SK-N-SH treated with all-trans-retinoic acid at 6 μM for 48 hours (cell line): ENCODE data around the gene HIVEP3.

Source experiments
- ATAC-seq: fragments of 200-7000 bp; cut with Tn5 transposase; 3 replicates; pipeline ENCODE4 v1.9.1; 2020; ENCODE audit warnings: mild to moderate bottlenecking, moderate library complexity
- BACH2 ChIP-seq: fragments of 250-450 bp; sonication (Bioruptor Pico); IDR thresholded peaks from 2 replicates; pipeline ENCODE4 v1.9.0; 2021; ENCODE audit warnings: mild to moderate bottlenecking, borderline replicate concordance
- CSDC2 ChIP-seq: fragments of 250-450 bp; sonication (Bioruptor Pico); IDR thresholded peaks from 2 replicates; pipeline ENCODE4 v1.5.0; 2020; ENCODE audit warnings: mild to moderate bottlenecking, moderate library complexity
- ESRRG ChIP-seq: fragments of 250-450 bp; sonication (Bioruptor Pico); IDR thresholded peaks from 2 replicates; pipeline ENCODE4 v1.6.1; 2021; ENCODE audit warnings: mild to moderate bottlenecking
- GLIS3 ChIP-seq: fragments of 250-450 bp; sonication (Bioruptor Pico); IDR thresholded peaks from 2 replicates; pipeline ENCODE4 v1.5.0; 2020; ENCODE audit warnings: mild to moderate bottlenecking, moderate library complexity
- ISL1 ChIP-seq: fragments of 250-450 bp; sonication (Bioruptor Pico); IDR thresholded peaks from 2 replicates; pipeline ENCODE4 v2.1.2; 2022; ENCODE audit warnings: mild to moderate bottlenecking, moderate library complexity
- OSR1 ChIP-seq: fragments of 250-450 bp; sonication (Bioruptor Pico); IDR thresholded peaks from 2 replicates; pipeline ENCODE4 v1.8.0; 2022; ENCODE audit warnings: moderate library complexity, mild to moderate bottlenecking, inconsistent platforms
- PPARA ChIP-seq: fragments of 250-450 bp; sonication (Bioruptor Pico); IDR thresholded peaks from 2 replicates; pipeline ENCODE4 v1.5.0; 2020; ENCODE audit warnings: mild to moderate bottlenecking, borderline replicate concordance
- RARB ChIP-seq: fragments of 250-450 bp; sonication (Bioruptor Pico); IDR thresholded peaks from 2 replicates; pipeline ENCODE4 v1.8.0; 2021; ENCODE audit warnings: mild to moderate bottlenecking, moderate library complexity
- SNAI2 ChIP-seq: fragments of 250-450 bp; sonication (Bioruptor Pico); IDR thresholded peaks from 2 replicates; pipeline ENCODE4 v1.5.0; 2020; ENCODE audit warnings: mild to moderate bottlenecking, moderate library complexity
- TCF4 ChIP-seq: fragments of 250-450 bp; sonication (Bioruptor Pico); IDR thresholded peaks from 2 replicates; pipeline ENCODE4 v1.8.0; 2021; ENCODE audit warnings: mild to moderate bottlenecking, moderate library complexity, borderline replicate concordance
- TOX ChIP-seq: fragments of 250-450 bp; sonication (Bioruptor Pico); IDR thresholded peaks from 2 replicates; pipeline ENCODE4 v1.8.0; 2021; ENCODE audit warnings: mild to moderate bottlenecking, moderate library complexity, borderline replicate concordance
- ZC3H10 ChIP-seq: fragments of 250-450 bp; sonication (Bioruptor Pico); IDR thresholded peaks from 2 replicates; pipeline ENCODE4 v1.5.1; 2021; ENCODE audit warnings: mild to moderate bottlenecking, moderate library complexity
- ZFP3 ChIP-seq: fragments of 250-450 bp; sonication (Bioruptor Pico); IDR thresholded peaks from 2 replicates; pipeline ENCODE4 v1.5.0; 2020; ENCODE audit warnings: mild to moderate bottlenecking, moderate library complexity
- ZFP30 ChIP-seq: fragments of 450-650 bp; formaldehyde crosslinking; IDR thresholded peaks from 2 replicates; pipeline ENCODE4 v1.5.0; 2022; ENCODE audit warnings: mild to moderate bottlenecking, moderate library complexity
- ZNF565 ChIP-seq: fragments of 450-650 bp; formaldehyde crosslinking; conservative IDR thresholded peaks from 2 replicates; pipeline ENCODE4 v1.5.0; 2020; ENCODE audit warnings: low read depth, mild to moderate bottlenecking, moderate library complexity
- ZNF70 ChIP-seq: fragments of 450-650 bp; formaldehyde crosslinking; IDR thresholded peaks from 2 replicates; pipeline ENCODE4 v1.5.0; 2020; ENCODE audit warnings: mild to moderate bottlenecking, moderate library complexity
- TF ChIP-seq, protein P1 (sequence below): fragments of 250-450 bp; sonication (Bioruptor Pico); IDR thresholded peaks from 2 replicates; pipeline ENCODE4 v1.5.1; 2021; ENCODE audit warnings: mild to moderate bottlenecking, moderate library complexity
- TF ChIP-seq, protein P2 (sequence below): fragments of 250-450 bp; sonication (Bioruptor Pico); IDR thresholded peaks from 2 replicates; pipeline ENCODE4 v1.5.1; 2020; ENCODE audit warnings: low read depth, mild to moderate bottlenecking, moderate library complexity
- TF ChIP-seq, protein P3 (sequence below): fragments of 250-450 bp; sonication (Bioruptor Pico); IDR thresholded peaks from 2 replicates; pipeline ENCODE4 v1.8.0; 2020; ENCODE audit warnings: mild to moderate bottlenecking, moderate library complexity, borderline replicate concordance
- TF ChIP-seq, protein P4 (sequence below): fragments of 250-450 bp; sonication (Bioruptor Pico); IDR thresholded peaks from 2 replicates; pipeline ENCODE4 v1.5.0; 2020; ENCODE audit warnings: mild to moderate bottlenecking, moderate library complexity
- TF ChIP-seq, protein P5 (sequence below): fragments of 250-450 bp; sonication (Bioruptor Pico); IDR thresholded peaks from 2 replicates; pipeline ENCODE4 v1.8.0; 2021; ENCODE audit warnings: low read depth, mild to moderate bottlenecking, moderate library complexity, borderline replicate concordance

HIVEP3 gene

DNA sequence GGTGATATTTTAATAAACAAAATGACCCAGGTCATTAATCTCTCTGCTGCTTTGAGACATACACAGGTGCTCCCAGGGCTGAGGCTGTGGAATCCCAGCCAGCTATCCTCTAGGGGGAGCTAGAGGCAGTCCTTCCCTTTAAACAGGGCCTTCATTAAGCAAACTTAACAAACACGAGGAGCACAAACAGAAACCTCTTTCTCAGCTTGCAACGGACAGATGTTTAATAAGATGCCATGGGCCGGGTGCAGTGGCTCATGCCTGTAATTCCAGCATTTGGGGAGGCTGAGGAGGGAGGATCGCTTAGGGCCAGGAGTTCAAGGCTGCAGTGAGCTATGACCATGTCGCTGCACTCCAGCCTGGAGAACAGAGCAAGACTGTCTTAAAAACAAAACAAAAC is 106.7 kb downstream of the HIVEP3 start (continued):
- TF ChIP-seq, protein P1, sequence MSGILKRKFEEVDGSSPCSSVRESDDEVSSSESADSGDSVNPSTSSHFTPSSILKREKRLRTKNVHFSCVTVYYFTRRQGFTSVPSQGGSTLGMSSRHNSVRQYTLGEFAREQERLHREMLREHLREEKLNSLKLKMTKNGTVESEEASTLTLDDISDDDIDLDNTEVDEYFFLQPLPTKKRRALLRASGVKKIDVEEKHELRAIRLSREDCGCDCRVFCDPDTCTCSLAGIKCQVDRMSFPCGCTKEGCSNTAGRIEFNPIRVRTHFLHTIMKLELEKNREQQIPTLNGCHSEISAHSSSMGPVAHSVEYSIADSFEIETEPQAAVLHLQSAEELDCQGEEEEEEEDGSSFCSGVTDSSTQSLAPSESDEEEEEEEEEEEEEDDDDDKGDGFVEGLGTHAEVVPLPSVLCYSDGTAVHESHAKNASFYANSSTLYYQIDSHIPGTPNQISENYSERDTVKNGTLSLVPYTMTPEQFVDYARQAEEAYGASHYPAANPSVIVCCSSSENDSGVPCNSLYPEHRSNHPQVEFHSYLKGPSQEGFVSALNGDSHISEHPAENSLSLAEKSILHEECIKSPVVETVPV (CRISPR knock-in tag), result no peak
- TF ChIP-seq ZNF70 (CRISPR knock-in tag) (no peak), ISL1 (no peak), TCF4 (CRISPR knock-in tag) (no peak), CSDC2 (no peak), ZC3H10 (CRISPR knock-in tag) (no peak), RARB (CRISPR knock-in tag) (no peak), GLIS3 (CRISPR knock-in tag) (no peak), SNAI2 (no peak)
- TF ChIP-seq, protein P2, sequence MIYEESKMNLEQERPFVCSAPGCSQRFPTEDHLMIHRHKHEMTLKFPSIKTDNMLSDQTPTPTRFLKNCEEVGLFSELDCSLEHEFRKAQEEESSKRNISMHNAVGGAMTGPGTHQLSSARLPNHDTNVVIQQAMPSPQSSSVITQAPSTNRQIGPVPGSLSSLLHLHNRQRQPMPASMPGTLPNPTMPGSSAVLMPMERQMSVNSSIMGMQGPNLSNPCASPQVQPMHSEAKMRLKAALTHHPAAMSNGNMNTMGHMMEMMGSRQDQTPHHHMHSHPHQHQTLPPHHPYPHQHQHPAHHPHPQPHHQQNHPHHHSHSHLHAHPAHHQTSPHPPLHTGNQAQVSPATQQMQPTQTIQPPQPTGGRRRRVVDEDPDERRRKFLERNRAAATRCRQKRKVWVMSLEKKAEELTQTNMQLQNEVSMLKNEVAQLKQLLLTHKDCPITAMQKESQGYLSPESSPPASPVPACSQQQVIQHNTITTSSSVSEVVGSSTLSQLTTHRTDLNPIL (CRISPR knock-in tag), result no peak

DNA sequence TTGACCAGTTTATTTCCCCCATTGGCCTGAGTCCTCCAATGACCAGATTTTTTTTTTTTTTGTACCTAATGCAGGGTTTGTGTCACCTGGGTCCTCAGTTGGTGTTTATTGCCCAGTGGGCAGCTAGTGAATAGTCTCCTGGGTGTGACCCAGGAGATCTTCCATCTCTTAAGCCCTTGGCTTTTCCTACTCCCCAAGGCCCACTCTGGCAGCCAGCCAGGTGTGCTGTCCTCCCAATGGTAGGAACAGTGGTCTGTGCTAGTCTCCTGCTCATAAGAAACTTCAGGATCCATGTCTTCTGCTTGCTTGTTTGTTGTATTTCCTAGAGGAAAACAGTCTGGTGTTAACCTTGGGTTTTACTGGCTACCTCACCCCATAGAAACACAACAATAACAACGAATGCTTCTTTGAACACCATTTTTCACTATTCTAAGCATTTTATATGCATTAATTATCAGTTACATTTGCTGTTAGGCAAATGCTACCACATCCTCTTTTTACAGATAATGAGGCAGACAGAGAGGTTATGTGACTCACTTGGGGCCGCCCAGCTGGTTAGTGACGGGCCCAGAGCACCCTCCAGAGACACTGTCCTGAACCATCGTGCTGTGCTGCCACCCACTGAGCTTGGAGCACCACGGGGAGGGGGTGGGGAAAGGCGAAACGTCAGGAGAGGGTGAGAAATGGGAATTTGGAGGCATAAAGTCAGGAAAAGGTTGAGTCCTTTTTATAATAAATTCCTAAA is 107.5 kb downstream of the HIVEP3 start:
- no peak for TF ChIP-seq GLIS3 (CRISPR knock-in tag)
- TF ChIP-seq ZFP3 (CRISPR knock-in tag), result no peak
- TF ChIP-seq, protein P2 (CRISPR knock-in tag), result no peak
- TF ChIP-seq, protein P1 (CRISPR knock-in tag), result no peak
- no peak for TF ChIP-seq PPARA (CRISPR knock-in tag)
- TF ChIP-seq RARB (CRISPR knock-in tag), result no peak
- no peak for ATAC-seq

DNA sequence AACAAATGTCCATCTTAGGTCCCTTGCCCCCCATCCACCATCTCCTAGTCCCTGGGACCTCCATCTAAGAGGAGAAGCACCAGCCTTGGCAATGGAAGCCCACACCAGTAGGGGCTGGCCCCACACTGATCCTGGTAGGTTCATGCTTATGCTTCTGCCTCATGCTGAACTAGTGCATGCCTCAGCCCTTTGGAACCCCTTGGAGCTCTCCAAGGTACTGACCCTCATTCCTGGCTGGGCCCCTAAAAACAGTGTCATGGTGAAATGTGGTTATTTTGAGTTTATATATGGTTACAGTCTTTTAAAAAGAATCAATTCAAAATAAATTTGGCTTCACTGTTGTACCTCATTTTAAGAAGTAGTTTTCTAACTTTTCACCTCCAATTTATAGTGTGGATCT is 108.3 kb downstream of the HIVEP3 start:
- ATAC-seq, result peak; percentile 50
- TF ChIP-seq ZNF565 (CRISPR knock-in tag) (no peak), ISL1 (no peak), BACH2 (no peak)
- TF ChIP-seq, protein P3, sequence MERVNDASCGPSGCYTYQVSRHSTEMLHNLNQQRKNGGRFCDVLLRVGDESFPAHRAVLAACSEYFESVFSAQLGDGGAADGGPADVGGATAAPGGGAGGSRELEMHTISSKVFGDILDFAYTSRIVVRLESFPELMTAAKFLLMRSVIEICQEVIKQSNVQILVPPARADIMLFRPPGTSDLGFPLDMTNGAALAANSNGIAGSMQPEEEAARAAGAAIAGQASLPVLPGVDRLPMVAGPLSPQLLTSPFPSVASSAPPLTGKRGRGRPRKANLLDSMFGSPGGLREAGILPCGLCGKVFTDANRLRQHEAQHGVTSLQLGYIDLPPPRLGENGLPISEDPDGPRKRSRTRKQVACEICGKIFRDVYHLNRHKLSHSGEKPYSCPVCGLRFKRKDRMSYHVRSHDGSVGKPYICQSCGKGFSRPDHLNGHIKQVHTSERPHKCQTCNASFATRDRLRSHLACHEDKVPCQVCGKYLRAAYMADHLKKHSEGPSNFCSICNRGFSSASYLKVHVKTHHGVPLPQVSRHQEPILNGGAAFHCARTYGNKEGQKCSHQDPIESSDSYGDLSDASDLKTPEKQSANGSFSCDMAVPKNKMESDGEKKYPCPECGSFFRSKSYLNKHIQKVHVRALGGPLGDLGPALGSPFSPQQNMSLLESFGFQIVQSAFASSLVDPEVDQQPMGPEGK (CRISPR knock-in tag), result no peak

DNA sequence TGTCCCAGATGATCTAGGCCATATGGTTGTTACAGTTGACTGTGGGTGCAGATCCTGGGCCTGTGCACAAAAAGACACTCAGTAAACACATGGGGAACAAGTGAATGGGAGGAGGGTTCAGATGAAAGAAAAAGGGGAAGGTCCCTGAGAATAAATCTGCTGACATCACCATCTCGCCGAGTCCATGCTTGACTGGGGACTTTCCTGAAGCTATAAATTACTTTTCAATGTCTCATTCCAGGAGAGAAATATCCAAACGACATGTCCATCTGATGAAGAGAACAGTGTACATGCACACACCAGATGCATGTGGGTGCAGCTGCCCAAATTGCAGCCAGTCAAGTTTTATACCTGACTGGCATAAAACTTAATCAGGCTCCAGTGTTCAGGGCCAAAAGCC is 109.0 kb downstream of the HIVEP3 start:
- ATAC-seq, result no peak
- TF ChIP-seq CSDC2 (no peak), PPARA (CRISPR knock-in tag) (no peak), ZFP3 (CRISPR knock-in tag) (no peak), BACH2 (no peak), ZFP30 (CRISPR knock-in tag) (no peak), ESRRG (CRISPR knock-in tag) (no peak), OSR1 (CRISPR knock-in tag) (no peak), GLIS3 (CRISPR knock-in tag) (no peak), TOX (no peak), ZC3H10 (CRISPR knock-in tag) (no peak)
- TF ChIP-seq, protein P4, sequence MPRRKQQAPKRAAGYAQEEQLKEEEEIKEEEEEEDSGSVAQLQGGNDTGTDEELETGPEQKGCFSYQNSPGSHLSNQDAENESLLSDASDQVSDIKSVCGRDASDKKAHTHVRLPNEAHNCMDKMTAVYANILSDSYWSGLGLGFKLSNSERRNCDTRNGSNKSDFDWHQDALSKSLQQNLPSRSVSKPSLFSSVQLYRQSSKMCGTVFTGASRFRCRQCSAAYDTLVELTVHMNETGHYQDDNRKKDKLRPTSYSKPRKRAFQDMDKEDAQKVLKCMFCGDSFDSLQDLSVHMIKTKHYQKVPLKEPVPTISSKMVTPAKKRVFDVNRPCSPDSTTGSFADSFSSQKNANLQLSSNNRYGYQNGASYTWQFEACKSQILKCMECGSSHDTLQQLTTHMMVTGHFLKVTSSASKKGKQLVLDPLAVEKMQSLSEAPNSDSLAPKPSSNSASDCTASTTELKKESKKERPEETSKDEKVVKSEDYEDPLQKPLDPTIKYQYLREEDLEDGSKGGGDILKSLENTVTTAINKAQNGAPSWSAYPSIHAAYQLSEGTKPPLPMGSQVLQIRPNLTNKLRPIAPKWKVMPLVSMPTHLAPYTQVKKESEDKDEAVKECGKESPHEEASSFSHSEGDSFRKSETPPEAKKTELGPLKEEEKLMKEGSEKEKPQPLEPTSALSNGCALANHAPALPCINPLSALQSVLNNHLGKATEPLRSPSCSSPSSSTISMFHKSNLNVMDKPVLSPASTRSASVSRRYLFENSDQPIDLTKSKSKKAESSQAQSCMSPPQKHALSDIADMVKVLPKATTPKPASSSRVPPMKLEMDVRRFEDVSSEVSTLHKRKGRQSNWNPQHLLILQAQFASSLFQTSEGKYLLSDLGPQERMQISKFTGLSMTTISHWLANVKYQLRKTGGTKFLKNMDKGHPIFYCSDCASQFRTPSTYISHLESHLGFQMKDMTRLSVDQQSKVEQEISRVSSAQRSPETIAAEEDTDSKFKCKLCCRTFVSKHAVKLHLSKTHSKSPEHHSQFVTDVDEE (CRISPR knock-in tag), result no peak
- TF ChIP-seq, protein P5, sequence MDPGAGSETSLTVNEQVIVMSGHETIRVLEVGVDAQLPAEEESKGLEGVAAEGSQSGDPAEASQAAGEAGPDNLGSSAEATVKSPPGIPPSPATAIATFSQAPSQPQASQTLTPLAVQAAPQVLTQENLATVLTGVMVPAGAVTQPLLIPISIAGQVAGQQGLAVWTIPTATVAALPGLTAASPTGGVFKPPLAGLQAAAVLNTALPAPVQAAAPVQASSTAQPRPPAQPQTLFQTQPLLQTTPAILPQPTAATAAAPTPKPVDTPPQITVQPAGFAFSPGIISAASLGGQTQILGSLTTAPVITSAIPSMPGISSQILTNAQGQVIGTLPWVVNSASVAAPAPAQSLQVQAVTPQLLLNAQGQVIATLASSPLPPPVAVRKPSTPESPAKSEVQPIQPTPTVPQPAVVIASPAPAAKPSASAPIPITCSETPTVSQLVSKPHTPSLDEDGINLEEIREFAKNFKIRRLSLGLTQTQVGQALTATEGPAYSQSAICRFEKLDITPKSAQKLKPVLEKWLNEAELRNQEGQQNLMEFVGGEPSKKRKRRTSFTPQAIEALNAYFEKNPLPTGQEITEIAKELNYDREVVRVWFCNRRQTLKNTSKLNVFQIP (CRISPR knock-in tag), result no peak
- TF ChIP-seq, protein P3 (CRISPR knock-in tag), result no peak
